ENCODE measurements around the gene STK10. TPM values are rescaled to one million over a fixed set of nuclear protein-coding genes. Genes with fewer than 3 reads are reported as not detected.

The STK10 gene
- total and polyA plus RNA-seq, 2 experiments from 2014 or later: 21.2 to 28.9 TPM

- in situ Hi-C loops (cut with MboI): no loop called here
- no peaks in the 10 kb centered on the region for H3K36me3 ChIP-seq (ENCODE audit: low read depth)
- H3K79me2 ChIP-seq (ENCODE audit: insufficient read depth): peaks cover 98% of the 10 kb centered on the region
- no peak overlapping the region for H3K4me3 ChIP-seq
- no peak for DNase-seq
- H3F3A ChIP-seq (ENCODE audit: insufficient read depth): 0 out of 2 replicates have a peak, but pooled peaks cover 2% of the 10 kb centered on the region
- no peak overlapping the region for H3K9ac ChIP-seq
- H3K4me1 ChIP-seq (ENCODE audit: insufficient read depth): peaks cover 17% of the 10 kb centered on the region
- peaks cover 6% of the 10 kb centered on the region; the same call in 1 of the 2 replicates for H4K20me1 ChIP-seq (ENCODE audit: insufficient read depth)
- WGBS, 2 experiments (ENCODE audit: low coverage in 1 of 2, low lambda C conversion rate in 2 of 2, missing lambda C conversion rate in 2 of 2): 61 to 74% methylated on average over 7 of the region's 7 CpGs
- H3K9me3 ChIP-seq (ENCODE audit: low read depth): no peaks in the 10 kb centered on the region
- no peak overlapping the region for H3K27ac ChIP-seq
- H3K9me2 ChIP-seq (ENCODE audit: insufficient read depth): no peaks in the 10 kb centered on the region
- no peaks in the 10 kb centered on the region for H3K27me3 ChIP-seq (replicated peaks; ENCODE audit: insufficient read depth)
- no peak for TF ChIP-seq EZH2phosphoT487 (IDR thresholded peaks at IDR 0.05; ENCODE audit: insufficient read depth, low read depth)
- no peak for TF ChIP-seq EZH2 (IDR thresholded peaks at IDR 0.05; ENCODE audit: insufficient read depth, poor library complexity, severe bottlenecking)
- no peak overlapping the region for H3K4me2 ChIP-seq (ENCODE audit: unreplicated experiment)
- H2AFZ ChIP-seq: no peak overlapping the region
Measured at GRCh38 chr5:172167895-172168294, 20.1 kb downstream of the STK10 start.

- Histone ChIP-seq H3K9ac (no peak overlapping the region), H3F3A (ENCODE audit: insufficient read depth) (0 out of 2 replicates have a peak, but pooled peaks cover 6% of the 10 kb centered on the region), H3K4me3 (no peak overlapping the region), H3K4me2 (ENCODE audit: unreplicated experiment) (no peak overlapping the region), H3K27ac (no peak overlapping the region), H3K4me1 (ENCODE audit: insufficient read depth) (peaks cover 17% of the 10 kb centered on the region), H3K27me3 (replicated peaks; ENCODE audit: insufficient read depth) (no peaks in the 10 kb centered on the region), H3K9me2 (ENCODE audit: insufficient read depth) (no peaks in the 10 kb centered on the region), H3K79me2 (ENCODE audit: insufficient read depth) (peaks cover 98% of the 10 kb centered on the region), H3K9me3 (ENCODE audit: low read depth) (no peaks in the 10 kb centered on the region), H4K20me1 (ENCODE audit: insufficient read depth) (peaks cover 6% of the 10 kb centered on the region; the same call in 1 of the 2 replicates), H3K36me3 (ENCODE audit: low read depth) (no peaks in the 10 kb centered on the region), H2AFZ (no peak overlapping the region)
- no peak for DNase-seq
- in situ Hi-C loops (cut with MboI): no loop called here
- WGBS, 2 experiments (ENCODE audit: low coverage in 1 of 2, low lambda C conversion rate in 2 of 2, missing lambda C conversion rate in 2 of 2): 72 to 76% methylated on average over 16 of the region's 16 CpGs
- TF ChIP-seq EZH2phosphoT487 (IDR thresholded peaks at IDR 0.05; ENCODE audit: insufficient read depth, low read depth): no peak
Measured at GRCh38 chr5:172166030-172166826, 21.8 kb downstream of the STK10 start.

DNA sequence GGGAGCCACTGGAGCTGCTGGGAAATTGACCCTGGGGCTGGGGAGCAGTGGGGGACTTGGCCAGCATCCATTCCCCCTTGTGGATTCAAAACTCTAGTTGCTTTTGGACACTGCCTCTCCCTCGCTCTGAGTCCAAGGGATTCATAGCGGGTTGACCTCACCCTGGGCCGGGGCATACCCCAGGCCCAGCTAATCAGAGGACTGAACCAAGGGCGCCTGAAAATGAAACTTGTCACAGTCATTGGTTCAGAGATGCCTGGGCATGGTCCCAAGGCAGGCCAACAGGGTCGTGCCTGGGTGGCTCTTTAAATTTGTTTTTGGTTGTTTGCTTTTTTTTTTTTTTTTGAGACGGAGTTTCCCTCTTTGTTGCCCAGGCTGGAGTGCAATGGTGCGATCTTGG is 22.6 kb downstream of the STK10 start:
- WGBS, 2 experiments (ENCODE audit: low coverage in 1 of 2, low lambda C conversion rate in 2 of 2, missing lambda C conversion rate in 2 of 2): 86 to 91% methylated on average over 7 of the region's 7 CpGs
- no peak overlapping the region for H2AFZ ChIP-seq
- H3K4me2 ChIP-seq (ENCODE audit: unreplicated experiment): no peak overlapping the region
- no peak for DNase-seq
- H4K20me1 ChIP-seq (ENCODE audit: insufficient read depth): no peaks in the 10 kb centered on the region; the same call in 1 of the 2 replicates
- H3K4me1 ChIP-seq (ENCODE audit: insufficient read depth): peaks cover 17% of the 10 kb centered on the region
- H3K9me3 ChIP-seq (ENCODE audit: low read depth): no peaks in the 10 kb centered on the region
- H3K9ac ChIP-seq: no peak overlapping the region
- no peaks in the 10 kb centered on the region for H3K9me2 ChIP-seq (ENCODE audit: insufficient read depth)
- H3K4me3 ChIP-seq: no peak overlapping the region
- no peaks in the 10 kb centered on the region for H3K36me3 ChIP-seq (ENCODE audit: low read depth)
- no peaks in the 10 kb centered on the region for H3K27me3 ChIP-seq (replicated peaks; ENCODE audit: insufficient read depth)
- H3K27ac ChIP-seq: no peak overlapping the region
- in situ Hi-C loops (cut with MboI): no loop called here
- TF ChIP-seq EZH2phosphoT487 (IDR thresholded peaks at IDR 0.05; ENCODE audit: insufficient read depth, low read depth) (no peak), EZH2 (IDR thresholded peaks at IDR 0.05; ENCODE audit: insufficient read depth, poor library complexity, severe bottlenecking) (no peak)
- H3F3A ChIP-seq (ENCODE audit: insufficient read depth): 0 out of 2 replicates have a peak, but pooled peaks cover 6% of the 10 kb centered on the region
- H3K79me2 ChIP-seq (ENCODE audit: insufficient read depth): peaks cover 98% of the 10 kb centered on the region

GRCh38 chr5:172164769-172165212 is 23.2 kb downstream of the STK10 start:
- H3K9me3 ChIP-seq (ENCODE audit: low read depth): no peaks in the 10 kb centered on the region
- H3K27ac ChIP-seq: peak overlapping the region; percentile 29; the same call in 1 of the 2 replicates
- no peak overlapping the region for H2AFZ ChIP-seq
- DNase-seq: peak; percentile 72
- TF ChIP-seq EZH2 (IDR thresholded peaks at IDR 0.05; ENCODE audit: insufficient read depth, poor library complexity, severe bottlenecking) (no peak), EZH2phosphoT487 (IDR thresholded peaks at IDR 0.05; ENCODE audit: insufficient read depth, low read depth) (no peak)
- H3F3A ChIP-seq (ENCODE audit: insufficient read depth): 0 out of 2 replicates have a peak, but pooled peaks cover 6% of the 10 kb centered on the region
- peaks cover 98% of the 10 kb centered on the region for H3K79me2 ChIP-seq (ENCODE audit: insufficient read depth)
- peaks cover 17% of the 10 kb centered on the region for H3K4me1 ChIP-seq (ENCODE audit: insufficient read depth)
- no peaks in the 10 kb centered on the region for H3K36me3 ChIP-seq (ENCODE audit: low read depth)
- no peaks in the 10 kb centered on the region for H4K20me1 ChIP-seq (ENCODE audit: insufficient read depth)
- H3K4me2 ChIP-seq (ENCODE audit: unreplicated experiment): peak overlapping the region; percentile 22
- no peak overlapping the region; the same call in 1 of the 2 replicates for H3K9ac ChIP-seq
- 47 to 58% methylated on average over 12 to 13 of the region's 13 CpGs for WGBS, 2 experiments (ENCODE audit: low coverage in 1 of 2, low lambda C conversion rate in 2 of 2, missing lambda C conversion rate in 2 of 2)
- no peak overlapping the region for H3K4me3 ChIP-seq
- no peaks in the 10 kb centered on the region for H3K9me2 ChIP-seq (ENCODE audit: insufficient read depth)
- H3K27me3 ChIP-seq (replicated peaks; ENCODE audit: insufficient read depth): no peaks in the 10 kb centered on the region
- in situ Hi-C loops (cut with MboI): no loop called here
